Measurements from ENCODE around the gene AGPAT4. TPM values are rescaled to one million over a fixed set of nuclear protein-coding genes. Genes with fewer than 3 reads are reported as not detected.

The AGPAT4 gene
- total RNA-seq, 1 experiment from 2014 or later, result 22.0 TPM

DNA sequence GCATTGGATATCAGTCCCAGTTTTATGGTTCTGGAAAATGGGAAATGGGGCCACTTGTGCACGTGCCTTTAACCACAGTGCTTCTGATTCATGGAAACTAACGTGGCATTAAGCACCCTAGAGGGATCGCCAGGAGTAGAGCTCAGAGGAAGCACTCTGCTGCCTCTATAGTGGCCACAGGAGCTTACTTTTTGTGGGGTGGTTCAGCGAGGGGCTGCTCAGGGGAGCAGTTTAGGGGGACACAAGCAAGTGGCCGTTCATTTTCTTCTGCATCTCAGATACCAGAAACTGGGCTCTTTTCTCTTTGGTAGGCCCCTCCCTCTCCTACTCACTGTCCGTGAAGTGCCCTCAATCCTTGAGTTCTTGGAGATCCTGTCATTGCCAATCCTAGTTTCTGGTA, 28.5 kb downstream of the AGPAT4 start:
- Histone ChIP-seq H2BK15ac (ENCODE audit: low read depth, low read length) (no peak overlapping the region), H2BK20ac (ENCODE audit: low read depth, low read length, poor library complexity, severe bottlenecking) (no peak overlapping the region), H3K79me1 (ENCODE audit: insufficient read depth, low read depth, low read length, poor library complexity, severe bottlenecking) (peaks cover 2% of the 10 kb centered on the region), H3K27ac (ENCODE audit: insufficient read length, low read depth, low read length) (no peak overlapping the region), H3K18ac (ENCODE audit: insufficient read length, low read depth, low read length) (no peak overlapping the region), H3K56ac (ENCODE audit: insufficient read length, low read depth, low read length) (no peak overlapping the region), H3K4me2 (ENCODE audit: insufficient read depth, insufficient read length, low read length) (no peak overlapping the region), H3K4me1 (ENCODE audit: insufficient read depth, low read length) (no peaks in the 10 kb centered on the region), H2BK12ac (ENCODE audit: insufficient read length, low read depth, low read length) (no peak overlapping the region), H4K91ac (ENCODE audit: insufficient read length, low read depth, low read length) (no peak overlapping the region), H3K23ac (ENCODE audit: insufficient read length, low read depth, low read length) (no peak overlapping the region), H3K9ac (ENCODE audit: extremely low read depth, insufficient read length, low read length) (no peak overlapping the region), H4K20me1 (ENCODE audit: control insufficient read depth, insufficient read depth, insufficient read length) (no peaks in the 10 kb centered on the region), H4K8ac (replicated peaks; ENCODE audit: insufficient read length, low read depth, low read length) (no peak overlapping the region), H3T11ph (ENCODE audit: low read length) (no peak overlapping the region), H2BK5ac (ENCODE audit: insufficient read length, low read length) (no peak overlapping the region), H3K23me2 (ENCODE audit: insufficient read length, low read depth, low read length, poor library complexity, severe bottlenecking) (no peaks in the 10 kb centered on the region), H3K79me2 (ENCODE audit: insufficient read depth, low read length) (peaks cover 3% of the 10 kb centered on the region; the same call in 1 of the 2 replicates), H2BK120ac (ENCODE audit: low read depth, low read length, poor library complexity, severe bottlenecking) (no peak overlapping the region), H3K4ac (ENCODE audit: low read depth, low read length) (no peak overlapping the region), H2AFZ (ENCODE audit: low read length) (no peak overlapping the region), H3K9me3 (ENCODE audit: control insufficient read depth, low read depth, low read length) (no peaks in the 10 kb centered on the region), H3K27me3 (ENCODE audit: insufficient read depth, low read length) (no peaks in the 10 kb centered on the region), H2AK5ac (ENCODE audit: insufficient read length, low read length) (no peak overlapping the region), H4K5ac (ENCODE audit: insufficient read length, low read depth, low read length) (no peak overlapping the region), H3K14ac (ENCODE audit: insufficient read depth, low read length) (no peak overlapping the region)
- peaks cover 10 to 11% of the 10 kb centered on the region in 2 experiments for H3K9me3 Mint-ChIP-seq
- H3K27ac Mint-ChIP-seq, result no peak overlapping the region
- H3K4me3 Mint-ChIP-seq, result no peak overlapping the region
- DNase-seq, result no peak
- no peaks in the 10 kb centered on the region for H3K27me3 Mint-ChIP-seq (ENCODE audit: low read depth)
- H3K36me3 Mint-ChIP-seq (ENCODE audit: insufficient read depth in 1 of 3, low read depth in 3 of 3), result peaks cover 8 to 12% (median 12%) of the 10 kb centered on the region in 3 experiments; a peak in 6 of 7 replicates
- peaks cover 23 to 35% of the 10 kb centered on the region in 2 experiments for H3K4me1 Mint-ChIP-seq
- TF ChIP-seq, protein P1, sequence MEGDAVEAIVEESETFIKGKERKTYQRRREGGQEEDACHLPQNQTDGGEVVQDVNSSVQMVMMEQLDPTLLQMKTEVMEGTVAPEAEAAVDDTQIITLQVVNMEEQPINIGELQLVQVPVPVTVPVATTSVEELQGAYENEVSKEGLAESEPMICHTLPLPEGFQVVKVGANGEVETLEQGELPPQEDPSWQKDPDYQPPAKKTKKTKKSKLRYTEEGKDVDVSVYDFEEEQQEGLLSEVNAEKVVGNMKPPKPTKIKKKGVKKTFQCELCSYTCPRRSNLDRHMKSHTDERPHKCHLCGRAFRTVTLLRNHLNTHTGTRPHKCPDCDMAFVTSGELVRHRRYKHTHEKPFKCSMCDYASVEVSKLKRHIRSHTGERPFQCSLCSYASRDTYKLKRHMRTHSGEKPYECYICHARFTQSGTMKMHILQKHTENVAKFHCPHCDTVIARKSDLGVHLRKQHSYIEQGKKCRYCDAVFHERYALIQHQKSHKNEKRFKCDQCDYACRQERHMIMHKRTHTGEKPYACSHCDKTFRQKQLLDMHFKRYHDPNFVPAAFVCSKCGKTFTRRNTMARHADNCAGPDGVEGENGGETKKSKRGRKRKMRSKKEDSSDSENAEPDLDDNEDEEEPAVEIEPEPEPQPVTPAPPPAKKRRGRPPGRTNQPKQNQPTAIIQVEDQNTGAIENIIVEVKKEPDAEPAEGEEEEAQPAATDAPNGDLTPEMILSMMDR (conservative IDR thresholded peaks at IDR 0.05), result no peak
- no CpG with 5 or more reads among the region's 6 CpGs for WGBS (ENCODE audit: extremely low coverage, insufficient read length, low lambda C conversion rate)
